IPS-NIHi11 (cell line): Measurements from ENCODE around the gene WNT7B.
"Not testable (repeated sequence)": the region's sequence is repeated elsewhere in the genome, so short reads cannot be mapped to it uniquely, and the experiment has no call there.

Source experiments
- DNase-seq: peaks from one replicate; pipeline ENCODE4 v3.0.0; 2012; ENCODE audit warnings: mixed read lengths, low spot score

The WNT7B gene

DNA sequence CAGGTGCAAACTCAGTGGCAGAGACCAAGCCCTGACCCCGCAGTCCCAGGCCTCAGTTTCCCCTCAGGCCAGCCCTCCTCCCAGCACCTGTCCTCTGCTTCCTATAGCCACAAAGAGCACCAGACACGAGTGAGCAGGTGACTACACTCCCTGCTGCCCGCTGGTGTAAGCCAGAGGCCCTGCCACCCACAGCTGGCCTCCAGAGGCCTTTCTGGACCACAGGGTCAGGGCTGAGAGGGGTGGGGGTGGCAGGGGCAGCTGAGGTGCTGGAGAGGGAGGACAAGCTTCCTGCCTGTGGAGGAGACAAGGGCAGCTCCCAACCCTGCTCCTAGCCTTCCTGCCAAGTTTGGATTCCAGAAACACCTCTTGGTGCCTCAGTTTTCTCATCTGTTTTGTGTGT lies 31.3 kb upstream of the WNT7B start:
- DNase-seq, result no peak

DNA sequence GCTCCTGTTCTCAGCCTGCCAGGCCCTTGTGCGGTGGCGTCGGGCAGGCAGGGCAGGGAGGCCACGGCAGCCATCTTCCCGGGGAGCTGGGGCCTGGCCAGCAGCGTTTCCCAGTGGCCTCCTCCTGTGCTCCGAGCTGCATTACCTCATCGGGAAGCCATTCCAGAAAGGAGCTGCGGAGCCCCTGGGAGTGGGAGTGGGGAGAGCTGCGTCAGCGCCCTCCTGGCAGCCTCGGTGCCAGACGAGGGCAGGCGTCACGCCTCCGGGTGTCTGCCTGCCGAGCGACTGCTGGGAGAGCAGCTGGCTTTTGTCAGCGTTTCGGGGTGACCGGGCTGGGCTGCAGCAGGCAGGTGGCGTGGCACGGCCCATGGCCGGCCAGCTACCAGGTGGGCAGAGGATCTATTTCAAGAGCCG lies 30.9 kb upstream of the WNT7B start:
- peak; percentile 58 for DNase-seq

DNA sequence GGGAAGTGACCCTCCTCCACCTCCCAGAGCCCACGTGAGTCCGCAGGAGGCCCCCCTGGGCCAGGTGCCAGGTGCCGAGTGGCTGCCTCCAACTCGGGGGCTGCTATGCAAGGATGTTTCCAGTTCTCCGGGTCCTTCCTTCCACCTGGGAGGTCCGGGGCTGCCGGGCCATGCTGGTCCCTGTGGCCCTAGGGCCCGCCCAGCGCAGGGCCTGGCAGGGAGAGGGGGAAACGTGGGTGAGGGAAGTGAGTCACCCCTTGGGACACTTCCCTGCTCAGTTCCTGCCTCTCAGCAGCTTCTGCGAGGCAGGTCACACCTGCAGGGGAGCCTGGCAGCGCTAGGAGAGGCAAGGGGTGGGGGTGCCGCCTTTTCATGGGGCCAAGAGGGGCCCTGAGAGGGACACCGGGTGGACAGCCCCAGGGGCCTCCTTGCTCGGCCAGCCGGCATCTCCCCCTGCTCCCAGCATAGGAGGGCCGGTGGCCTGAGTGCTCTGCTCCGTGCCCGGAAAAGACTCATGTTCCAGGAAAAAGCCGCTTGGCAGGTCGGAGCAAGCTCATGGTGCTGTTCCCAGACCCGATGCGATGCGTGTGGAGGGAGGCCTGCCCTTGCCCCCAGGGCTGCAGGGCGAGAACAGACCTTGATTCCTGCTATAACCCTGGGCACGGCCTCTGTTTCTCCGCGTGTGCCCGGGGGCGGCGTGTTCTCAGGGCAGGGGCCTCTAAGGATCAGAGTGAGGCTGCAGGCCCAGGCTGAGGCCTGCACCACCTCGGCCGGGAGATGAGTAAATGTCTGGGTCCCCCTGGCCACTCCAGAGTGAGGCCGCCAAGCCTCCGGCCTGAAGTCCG lies 30.3 kb upstream of the WNT7B start:
- no peak for DNase-seq

DNA sequence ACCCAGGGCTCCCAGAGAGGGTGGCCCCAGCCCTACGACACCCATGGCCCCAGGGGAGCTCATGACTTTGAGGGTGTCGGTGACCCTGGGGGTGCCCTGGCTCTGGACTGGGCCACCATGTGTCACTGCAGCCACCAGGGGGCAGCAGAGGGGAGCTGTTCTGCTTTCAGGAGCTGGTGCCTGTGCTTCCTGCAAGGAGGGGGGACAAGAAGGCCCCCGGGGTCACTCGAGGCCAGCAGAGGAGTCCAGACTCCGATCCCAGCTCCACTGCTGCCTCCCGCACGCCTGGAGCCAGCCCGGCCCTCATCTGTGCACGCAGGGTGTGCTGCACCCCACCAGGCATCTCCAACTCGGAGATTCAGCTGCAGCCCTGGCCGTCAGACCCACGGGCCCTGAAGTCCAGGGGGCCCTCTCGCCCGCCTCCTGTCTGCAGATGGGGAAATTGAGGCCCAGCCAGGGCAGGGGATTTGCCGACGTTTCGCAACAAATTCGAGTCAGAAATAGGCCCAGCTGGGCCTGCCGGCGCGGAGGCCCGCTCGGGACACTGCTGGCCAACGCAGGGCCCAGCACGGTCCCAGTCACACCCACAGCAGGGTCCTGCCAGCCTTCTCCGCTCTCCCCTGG lies 29.5 kb upstream of the WNT7B start:
- DNase-seq, result peak; percentile 95

DNA sequence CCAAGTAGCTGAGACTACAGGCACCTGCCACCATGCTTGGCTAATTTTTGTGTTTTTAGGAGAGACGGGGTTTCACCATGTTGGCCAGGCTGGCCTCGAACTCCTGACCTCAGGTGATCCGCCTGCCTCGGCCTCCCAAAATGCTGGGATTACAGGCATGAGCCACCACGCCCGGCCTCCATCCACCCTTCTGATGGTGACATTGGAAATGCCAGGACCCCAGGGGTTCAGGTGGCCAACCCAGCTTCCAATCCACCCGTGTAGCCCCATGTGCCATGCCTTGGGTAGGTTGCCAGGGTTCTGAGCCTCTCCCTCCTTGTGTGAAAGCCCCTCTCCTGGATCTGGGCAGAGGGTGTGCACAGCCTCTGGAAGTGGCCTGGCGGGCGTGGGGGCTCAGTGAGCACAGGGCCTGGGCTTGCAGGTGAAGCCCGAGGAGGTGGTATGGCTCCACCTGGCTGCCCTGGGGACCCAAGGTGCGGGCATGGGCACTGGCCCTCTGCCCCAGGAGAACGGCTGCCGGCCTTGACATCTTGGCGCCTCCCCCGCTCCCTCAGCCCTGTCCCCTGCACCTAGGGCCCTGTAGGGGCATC lies 28.2 kb upstream of the WNT7B start:
- DNase-seq, result not testable (repeated sequence)

DNA sequence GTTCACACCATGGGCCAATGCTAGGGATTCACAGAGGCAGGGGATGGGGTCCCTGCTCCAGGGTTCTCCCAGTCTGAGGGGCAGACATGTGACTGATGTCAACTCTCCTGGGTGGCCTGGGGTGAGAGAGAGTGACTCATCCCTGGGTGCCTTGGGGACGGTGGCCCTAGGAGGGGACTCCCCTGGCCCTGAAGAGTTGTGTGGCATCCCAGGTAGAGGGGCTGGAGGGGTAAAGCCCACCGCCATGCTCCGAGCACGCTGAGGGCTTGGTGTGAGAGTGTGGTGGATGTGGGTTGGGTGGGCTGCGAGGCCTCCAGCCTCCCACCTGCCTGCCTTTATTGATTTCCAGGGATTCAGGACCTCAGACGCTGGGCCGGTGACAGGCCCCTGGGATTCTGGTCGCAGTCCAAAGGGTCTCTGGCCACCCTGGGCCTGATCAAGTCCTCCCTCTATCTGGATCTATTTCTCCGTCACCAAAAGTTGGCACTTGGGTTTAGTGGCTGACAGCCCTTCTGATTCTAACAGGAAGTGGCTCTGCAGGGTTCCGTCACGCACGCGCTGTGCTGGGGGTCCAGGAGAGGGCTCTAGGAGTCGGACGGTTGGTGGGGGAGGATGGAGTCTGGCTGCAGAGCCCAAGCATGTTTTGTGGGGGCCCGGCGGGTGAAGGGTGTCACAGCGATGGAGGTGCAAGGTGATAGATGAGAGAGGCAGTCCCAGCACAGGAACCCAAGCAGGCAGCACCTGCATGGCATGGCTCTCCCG lies 27.3 kb upstream of the WNT7B start:
- DNase-seq, result no peak

DNA sequence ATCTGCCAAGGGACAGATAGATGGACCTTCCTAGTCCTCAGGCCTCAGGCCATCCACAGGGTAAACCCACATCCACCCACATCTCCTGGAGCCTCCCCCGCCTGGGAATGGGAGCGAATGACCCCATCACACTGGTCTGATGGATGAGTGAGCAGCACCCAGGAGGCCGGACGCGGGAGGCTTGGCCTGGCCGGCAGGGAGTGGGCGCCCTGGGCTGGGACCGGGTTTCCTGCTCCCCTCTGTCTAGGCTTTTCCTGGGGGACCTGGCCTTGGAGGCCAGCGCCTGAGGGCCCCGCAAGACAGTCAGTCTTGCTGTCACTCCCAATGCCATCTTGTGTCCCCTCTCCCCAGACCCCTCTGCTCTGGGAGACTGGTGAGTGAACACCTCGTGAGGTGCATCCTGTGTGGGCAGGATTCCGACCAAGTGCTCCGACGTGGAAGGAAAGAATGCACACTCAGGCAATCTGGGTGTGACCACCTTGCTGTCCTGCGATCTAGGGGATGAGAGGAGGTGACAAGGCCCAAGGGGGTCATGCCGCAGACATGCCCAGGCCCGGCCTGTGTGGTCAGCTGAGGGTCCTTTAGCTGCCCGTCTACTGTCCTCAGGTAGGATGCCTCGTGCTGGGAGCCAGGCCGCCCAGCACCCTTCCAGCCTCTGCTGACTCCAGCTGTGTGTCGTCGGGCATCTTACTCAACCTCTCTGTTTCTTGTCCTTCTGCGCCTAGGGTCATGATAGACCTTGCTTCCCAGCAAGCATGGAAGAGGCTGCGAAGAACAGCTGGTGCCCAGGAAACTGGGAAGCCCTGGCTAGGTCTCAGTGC lies 26.5 kb upstream of the WNT7B start:
- no peak for DNase-seq

DNA sequence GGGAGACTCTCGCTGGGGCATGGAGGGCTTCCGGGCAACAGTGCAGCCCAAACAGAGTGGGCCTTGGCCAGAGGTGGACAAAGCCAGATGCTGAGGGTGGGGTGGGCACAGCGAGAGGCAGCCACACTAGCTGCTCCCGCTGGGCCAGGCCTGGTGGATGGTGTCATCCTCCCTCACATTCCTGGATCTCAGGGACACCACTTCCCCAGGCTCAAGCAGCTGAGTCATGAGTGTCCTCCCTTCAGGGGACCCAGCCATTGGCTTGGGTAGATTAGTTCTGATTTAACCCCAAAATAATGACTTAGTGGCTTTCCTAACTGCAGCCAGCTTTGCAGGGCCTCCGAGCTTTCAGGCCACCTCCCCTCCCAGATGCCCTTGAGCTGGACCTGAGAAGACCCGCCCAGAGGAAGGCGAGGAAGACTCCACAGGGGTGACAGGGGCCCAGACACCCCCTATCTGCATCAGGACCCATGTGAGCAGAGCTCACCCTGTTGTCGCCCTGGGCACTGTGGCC lies 25.9 kb upstream of the WNT7B start:
- no peak for DNase-seq

DNA sequence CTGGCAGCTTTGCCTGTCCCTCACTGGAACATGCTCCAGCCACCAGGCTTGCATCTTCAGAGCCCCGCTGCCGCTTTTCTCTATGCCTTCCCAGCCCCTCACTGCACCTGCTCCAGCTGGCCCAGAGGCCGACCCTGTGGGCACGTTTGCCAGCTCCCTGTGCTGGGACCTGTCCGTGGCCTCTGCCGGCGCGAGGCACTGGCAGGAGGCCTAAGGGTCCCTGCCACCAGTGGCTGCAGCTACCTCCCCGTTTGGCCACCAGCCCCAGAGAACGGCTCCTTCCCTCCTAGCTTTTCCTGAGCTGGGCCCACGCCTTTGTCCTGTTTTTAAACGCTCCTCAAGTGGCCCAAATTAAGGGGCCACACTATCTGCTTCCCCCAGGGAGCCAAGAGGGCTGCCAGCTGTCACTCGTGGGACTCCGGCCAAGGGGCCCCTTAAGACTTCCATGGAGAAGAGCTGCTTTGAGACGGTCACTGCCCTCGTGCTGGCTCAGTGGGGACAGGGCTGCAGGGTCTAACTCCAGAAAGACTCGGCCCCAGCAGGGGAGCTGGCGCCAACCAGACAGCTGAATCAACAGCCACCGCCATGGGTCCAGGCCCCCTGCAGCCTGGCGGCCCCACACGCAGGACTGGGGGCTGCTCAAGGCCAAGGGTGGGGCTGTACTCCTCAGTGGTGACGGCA lies 24.6 kb upstream of the WNT7B start:
- DNase-seq, result no peak

DNA sequence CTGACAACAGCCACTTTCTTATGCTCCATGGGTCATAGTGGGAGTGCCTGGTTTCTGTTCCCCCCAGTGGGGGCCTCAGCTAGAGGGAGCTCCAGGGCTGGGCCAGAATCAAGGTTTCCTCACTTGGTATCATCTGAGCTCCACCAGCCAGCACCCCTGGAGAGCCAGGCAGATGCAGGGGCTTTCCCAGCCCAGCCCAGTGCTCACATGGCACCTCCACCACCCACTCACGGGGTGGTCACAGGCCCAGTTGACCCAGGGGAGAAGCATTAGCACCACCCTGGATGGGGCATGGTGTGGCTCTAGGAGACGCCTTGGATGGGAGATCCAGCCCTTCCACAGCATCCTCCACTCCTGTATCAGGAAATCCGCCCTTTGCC lies 24.1 kb upstream of the WNT7B start:
- DNase-seq, result no peak

DNA sequence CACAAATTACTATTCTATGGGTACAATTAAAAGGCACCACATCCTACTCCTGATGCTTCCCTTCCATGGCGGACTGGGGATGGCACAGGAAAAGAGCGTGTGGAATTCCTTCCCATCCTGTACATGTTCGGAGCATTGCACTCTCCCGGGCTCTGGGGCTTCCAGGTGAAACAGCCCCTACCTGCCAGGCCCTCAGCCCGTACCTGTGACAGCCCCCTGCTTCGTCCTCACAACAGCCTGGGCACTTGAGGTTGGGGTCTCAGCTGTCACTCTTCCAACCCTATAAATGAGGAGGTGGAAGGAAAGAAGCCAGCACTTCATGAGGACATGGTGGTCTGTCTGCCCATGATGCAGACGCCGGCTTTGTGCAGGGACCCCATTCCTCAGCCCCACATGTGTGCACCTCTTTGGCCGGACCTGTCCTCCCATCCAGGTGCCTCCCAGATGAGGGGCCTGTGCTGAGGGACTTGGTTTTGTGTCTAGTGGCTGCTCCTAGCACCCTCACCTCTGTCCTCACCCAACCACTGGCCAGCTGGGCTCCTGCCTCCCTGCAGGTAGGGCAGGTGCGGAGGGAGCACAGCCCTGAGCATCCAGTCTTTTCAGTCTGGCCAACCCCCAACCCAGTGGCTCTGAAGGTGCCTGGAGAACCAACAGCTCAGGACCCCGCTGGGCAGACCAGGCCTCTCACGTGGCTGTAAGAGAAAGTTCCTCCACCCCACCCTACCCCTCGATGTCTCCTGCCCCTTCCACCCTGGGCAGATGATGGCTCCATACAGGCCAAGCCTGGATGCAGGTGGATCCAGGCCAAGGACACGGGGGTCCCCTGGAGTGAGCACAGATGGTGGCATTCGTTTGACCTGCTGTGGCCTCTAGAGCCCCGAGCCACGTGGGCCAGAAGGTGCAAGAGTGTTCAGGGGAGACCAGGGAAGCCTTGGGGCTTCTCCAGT lies 23.4 kb upstream of the WNT7B start:
- no peak for DNase-seq

DNA sequence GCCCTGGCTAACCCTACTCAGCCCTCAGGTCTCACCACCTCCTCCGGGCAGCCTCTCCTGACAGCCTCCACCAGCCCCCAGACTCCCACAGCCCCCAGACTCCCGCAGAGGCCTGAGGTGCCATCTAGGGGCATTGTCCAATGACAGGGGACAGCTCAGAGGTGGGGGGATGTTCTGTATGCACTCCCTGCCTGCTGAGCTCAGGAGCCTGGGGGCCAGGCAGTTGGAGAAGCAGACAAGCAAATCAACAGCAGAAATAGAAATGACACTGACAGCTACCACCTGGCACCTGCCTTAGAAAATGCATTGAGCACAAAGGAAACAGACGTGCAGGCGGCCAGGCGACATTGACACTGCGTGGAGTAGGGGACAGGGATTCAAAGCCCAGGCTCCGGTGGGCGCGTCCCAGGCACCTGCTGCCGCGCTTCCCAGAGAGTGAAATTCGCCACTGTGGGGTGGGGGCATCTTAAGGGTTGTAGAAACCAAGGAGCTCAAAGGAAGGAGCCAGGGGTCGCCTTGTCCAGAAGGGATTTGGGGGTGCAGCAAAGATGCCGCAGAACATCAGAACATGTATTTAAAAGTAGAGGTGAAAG lies 22.5 kb upstream of the WNT7B start:
- DNase-seq, result no peak

DNA sequence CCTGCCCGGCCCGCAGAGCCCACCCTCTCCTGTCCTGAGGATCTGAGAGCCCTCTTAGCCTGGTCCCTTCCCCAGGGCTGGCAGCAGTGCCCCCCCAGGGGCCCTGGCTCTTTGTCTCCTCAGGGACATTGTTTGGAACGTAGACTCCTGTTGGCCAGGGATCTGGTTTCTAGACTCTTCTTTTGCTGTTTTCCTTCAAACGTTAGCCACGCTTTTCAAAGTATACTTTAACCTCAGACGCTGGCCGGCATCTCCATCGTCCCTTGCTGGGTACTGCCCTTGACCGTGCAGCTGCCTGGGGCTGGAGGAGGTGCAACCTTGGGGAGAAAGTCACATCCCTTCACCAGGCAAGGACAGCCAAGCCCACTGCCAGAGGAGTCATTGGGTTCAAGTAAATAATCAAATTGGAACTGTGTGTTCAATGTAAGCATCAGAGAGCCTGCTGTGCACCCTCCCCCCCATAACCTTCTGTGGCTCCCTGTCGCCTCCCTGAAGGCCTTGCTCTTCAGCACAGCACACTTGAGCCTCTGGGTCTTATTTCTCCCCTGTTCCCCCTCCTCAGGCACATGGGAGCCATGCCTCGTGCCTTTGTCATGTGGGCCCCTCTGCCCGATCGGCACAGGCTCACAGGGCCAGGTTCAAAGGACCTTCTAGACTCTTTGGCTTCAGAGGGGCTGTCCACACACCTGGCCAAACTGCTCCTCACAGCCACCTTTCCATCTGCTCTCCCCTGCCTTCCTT lies 21.8 kb upstream of the WNT7B start:
- DNase-seq, result no peak

DNA sequence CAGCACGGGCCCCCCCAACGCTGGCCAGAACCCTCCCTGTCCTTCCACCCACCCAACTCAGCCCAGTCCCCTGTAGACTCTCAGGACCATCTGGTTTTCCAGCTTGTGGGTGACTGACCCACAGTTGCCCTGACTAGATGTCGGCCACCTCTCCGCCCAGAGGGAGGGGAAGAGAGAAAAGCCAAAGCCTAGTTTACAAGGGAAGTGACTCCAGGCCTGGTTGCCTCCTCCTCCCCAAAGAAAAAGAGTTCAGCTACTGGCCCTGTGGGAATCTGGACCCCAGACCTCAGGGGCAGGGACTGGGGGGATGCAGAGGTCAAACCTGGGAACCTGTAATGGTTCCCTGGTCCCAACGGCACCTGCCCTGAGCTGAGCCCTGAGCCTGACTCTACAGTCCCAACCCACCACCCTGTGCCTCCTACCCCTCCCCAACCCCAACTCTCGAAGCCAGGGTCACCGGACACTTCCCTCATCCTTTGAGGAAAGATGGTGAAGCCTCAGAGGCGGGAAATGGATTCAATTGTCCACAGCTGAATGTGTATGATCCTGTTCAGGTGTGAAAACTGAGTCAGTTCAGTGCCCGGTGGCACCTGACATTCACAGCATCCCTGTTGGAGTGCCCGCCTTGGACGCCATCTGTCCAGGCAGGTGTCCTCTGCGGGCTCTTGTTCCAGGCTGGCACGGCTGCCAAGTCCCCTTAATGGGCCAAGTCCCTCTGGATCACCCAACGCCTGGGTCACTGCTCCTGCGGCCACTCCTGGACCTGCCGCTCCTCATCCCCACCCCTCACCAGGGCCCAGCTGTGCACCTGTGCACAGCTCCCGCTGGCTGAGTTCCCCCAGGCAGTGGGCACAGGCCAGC lies 21.0 kb upstream of the WNT7B start:
- DNase-seq, result no peak

DNA sequence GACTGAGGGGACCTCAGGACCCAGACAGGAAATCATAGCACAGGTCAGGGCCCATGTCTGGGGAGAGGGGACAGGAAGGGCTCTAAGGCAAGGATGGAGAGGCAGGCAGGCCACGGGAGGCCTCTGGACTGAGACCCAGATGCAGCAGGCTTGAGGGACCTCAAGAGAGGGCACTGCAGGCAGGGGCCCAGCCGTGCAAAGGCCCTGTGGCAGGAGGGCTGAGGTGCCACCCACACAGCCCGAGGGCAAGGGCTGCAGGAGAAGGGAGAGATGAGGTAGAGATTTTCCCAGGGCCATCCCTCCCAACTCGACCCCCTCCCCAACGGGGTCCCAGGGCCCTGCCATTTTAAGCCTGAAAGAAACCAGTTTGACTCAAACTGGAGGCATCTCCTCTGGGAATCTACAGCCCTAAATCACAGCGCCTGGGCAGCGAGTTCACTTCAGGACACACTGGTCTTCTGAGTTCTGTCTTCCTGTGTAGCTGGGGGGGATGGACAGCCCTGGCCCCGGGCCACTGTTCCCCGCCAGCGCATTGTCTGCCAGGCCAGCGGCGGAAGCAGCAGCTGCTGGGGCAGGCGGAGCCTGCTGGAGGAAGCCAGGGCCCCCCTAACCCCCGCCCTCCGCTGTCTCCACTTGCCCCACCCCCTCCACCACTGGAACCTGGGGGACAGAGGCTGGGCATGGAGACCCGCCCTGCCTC lies 20.3 kb upstream of the WNT7B start:
- peak; percentile 81 for DNase-seq

DNA sequence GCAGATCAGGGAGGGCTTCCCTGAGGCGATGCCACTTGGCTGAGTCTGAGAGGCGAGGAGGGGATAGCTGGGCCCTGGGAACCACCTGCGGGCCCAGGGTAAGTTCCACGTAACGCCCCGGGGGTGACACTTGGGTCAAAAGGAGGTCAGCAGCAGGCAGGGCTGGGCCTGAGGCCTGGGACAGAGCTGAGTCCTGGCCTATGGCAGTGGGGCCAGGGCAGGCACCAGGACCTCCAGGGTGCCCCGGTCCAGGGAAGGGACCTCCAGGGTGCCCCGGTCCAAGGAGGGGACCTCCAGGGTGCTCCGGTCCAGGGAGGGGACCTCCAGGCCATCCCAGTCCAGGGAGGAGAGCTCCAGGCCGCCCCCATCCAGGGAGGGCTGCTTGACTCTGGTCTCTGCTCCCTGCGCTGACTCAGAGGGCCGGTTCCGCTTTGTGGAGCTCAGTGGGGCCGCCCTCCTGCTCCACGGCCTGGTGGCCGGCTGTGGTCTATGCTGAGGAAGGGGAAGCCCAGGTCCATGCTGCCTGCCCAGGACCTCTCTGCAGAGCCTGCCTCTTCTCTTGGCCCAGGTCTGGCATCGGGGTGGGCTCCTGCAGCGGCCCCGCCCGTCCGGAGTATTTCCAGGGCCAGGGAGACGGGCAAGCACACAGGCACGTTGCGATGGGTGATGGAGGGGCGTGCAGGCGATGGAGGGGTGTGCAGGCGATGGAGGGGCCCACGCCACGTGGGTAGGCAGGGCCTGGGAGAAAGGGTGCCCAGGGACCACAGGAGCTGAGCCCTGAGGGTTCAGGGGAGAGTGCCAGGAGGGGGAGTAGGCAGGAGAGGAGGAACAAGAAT lies 19.5 kb upstream of the WNT7B start:
- DNase-seq, result no peak
